Measurements from ENCODE around the gene PLCD1.
"Not testable (repeated sequence)": the region's sequence is repeated elsewhere in the genome, so short reads cannot be mapped to it uniquely, and the experiment has no call there.

Gene PLCD1

DNA sequence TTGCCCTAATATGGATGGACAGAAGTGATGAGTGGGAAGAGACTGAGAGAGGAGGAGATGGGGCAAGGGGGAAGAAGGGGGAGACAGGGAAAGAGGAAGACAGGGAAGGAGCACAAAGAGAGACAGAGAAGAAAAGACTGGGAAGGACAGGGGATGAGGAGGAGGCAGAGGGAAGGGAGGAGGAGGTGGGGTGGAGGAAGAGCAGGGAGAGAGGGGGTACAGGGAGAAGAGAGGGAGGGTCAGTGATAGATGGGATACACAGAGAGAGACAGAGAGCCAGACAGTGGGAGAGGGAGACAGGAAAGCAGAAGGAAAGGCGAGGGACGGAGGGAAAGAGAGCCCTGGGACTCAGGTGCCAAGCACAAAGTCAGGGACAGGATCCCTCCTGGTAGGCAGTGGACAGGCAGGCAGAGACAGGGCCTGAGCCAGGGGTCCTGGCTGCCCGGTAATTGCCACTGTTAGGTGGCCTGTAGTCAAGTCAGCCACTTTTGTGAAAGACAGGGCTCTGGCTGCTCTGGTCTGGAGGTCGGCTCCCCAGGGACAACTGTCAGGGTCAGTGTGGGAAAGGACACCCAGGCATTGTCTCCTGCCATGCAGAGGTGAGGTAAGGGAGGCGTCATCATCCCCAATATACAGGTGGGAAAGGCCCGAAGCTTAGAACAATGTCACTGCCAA, 29.1 kb downstream of the PLCD1 start:
- DNase-seq (ENCODE audit: low spot score), result no peak

GRCh38 chr3:37999836-38000235, 29.6 kb downstream of the PLCD1 start:
- DNase-seq (ENCODE audit: low spot score), result no peak

DNA sequence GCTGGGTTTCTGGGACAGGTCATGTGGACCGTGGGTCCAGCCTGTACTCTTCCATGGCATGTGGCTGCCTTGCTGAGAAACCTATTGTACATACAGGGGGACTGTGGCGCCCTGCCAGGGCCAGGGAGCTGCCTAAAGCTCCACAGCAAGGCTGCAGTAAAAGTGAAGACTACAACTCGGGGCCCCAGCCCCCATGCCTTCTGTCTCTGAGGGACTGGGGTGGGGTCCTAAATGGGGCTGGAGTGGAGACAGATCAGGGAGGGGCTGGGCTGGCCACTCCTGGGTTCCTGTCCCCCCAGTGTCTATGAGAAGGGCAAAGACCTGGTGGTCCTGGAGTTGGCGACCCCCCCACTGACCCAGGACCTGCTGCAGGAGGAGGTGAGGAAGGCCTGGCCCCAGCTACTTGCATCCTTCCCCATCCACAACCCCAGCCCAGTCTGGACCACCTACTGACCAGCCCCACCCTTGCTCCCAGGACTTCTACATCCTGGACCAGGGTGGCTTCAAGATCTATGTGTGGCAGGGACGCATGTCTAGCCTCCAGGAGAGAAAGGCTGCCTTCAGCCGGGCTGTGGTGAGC, 31.6 kb downstream of the PLCD1 start:
- no peak for DNase-seq (ENCODE audit: low spot score)

DNA sequence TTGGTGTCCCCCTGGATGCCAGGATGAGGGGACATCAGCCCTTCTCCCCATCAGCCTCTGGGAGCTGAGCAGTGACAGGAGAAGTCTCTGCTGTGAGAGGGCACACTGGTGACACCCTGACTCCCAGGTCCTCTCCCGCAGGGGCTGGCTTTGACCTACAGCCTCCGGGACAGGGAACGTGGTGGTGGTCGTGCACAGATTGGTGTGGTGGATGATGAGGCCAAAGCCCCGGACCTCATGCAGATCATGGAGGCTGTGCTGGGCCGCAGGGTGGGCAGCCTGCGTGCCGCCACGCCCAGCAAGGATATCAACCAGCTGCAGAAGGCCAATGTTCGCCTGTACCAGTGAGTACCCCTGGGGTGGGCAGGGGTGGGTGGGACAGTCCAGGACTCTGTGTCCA, 32.1 kb downstream of the PLCD1 start:
- DNase-seq (ENCODE audit: low spot score), result peak; percentile 65

- no peak for DNase-seq (ENCODE audit: low spot score)
Measured at GRCh38 chr3:37996785-37997301, 32.6 kb downstream of the PLCD1 start.

- no peak for DNase-seq (ENCODE audit: low spot score)
Measured at GRCh38 chr3:37995652-37996641, 33.5 kb downstream of the PLCD1 start.

GRCh38 chr3:37994639-37994972, 34.8 kb downstream of the PLCD1 start:
- no peak for DNase-seq (ENCODE audit: low spot score)

- DNase-seq (ENCODE audit: low spot score), result peak; percentile 87
Measured at GRCh38 chr3:37993820-37994638, 35.4 kb downstream of the PLCD1 start.

DNA sequence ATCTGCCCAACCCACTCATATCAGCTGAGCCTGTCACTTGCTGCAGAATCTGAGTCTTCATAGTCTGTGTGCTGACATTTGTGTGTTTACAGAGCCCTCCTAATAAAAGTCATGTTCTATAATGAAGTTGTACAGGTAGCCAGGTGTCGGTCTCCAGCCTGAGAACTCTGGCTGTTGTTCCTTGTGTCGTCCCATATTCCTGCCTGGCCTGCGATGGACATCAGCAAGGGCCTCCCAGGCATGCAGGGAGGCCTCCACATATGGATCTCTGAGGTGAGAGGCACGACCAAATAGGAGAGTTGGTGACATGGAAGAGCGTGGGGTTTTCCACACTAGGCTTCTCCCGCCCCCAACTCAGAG, 36.0 kb downstream of the PLCD1 start:
- DNase-seq (ENCODE audit: low spot score), result no peak

- DNase-seq (ENCODE audit: low spot score), result no peak
Measured at GRCh38 chr3:37993067-37993455, 36.4 kb downstream of the PLCD1 start.

DNA sequence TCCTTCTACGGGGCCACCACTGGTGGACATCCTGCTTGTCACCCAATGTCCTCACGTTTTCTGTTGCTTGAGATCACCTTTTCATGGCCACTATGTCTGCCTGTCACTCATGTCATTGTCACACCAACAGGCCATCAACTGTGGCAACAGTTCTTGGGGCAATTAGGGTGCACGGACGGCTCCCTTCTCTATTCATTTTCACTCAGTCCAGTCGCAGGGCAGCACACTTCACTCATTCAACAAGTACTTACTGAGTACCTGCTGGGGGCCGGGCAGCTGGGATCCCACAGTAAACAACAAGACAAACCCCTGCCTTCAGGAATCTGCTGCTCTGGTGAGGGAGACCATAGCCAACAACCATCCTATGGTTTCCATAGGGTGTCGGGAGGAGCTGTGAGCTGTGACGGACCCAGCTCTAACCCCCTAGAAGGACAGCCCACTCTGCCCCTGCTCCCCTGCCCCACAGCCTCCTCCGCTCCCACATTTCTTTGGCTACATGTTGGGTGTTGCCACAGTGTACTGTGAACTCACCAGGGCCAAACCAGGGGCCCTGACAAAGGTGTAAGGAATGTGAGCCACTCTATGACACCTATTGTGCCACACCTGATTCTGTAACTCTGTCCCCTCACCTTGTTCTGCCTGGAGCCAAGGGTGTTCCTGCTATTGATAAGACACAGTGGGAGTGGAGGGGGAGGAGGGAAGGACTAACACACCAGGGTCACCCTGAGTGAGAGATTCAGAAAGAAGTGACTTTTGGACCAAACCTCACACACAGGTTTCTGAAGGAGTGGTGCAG, 37.0 kb downstream of the PLCD1 start:
- no peak for DNase-seq (ENCODE audit: low spot score)

DNA sequence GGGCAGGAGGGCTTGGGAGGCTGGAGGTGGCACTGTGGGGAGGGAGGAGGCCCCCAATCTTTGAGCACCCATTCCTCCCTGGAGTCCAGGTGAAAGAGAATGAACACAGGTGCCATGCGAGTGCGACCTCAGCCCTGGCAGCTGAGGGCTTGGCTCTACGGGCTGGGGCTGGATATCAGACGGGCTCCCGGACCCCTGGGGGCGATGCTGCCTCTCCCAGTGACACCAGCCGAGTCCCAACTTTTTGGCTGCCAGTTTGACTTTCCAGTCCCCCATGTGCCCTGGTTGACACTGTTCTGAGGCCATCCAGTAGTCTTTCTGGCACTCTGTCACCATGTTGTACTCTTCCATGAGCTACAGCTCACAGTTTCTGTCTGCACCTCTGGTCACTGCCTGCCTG, 37.6 kb downstream of the PLCD1 start:
- DNase-seq (ENCODE audit: low spot score), result no peak

DNA sequence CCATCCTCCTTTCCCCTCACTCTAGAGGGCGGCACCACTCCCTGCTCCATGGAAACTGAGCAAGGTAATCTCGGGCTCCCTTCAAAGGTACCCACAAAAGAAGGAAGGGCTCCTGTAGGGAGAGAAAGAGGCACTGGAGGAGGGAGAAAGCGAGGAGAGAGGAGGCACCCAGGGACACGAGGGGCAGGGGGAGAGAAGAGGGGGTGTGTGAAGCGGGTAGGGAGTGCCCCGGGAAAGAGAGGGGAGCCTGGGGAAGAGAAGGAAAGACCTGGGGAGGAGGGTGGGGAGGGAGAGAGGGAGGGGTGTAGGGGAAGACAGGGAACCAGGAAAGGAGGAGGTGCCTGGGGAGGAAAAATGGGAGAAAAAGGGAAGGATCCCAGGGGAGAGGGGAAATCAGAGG, 38.3 kb downstream of the PLCD1 start:
- DNase-seq (ENCODE audit: low spot score), result no peak

- no peak for DNase-seq (ENCODE audit: low spot score)
Measured at GRCh38 chr3:37990527-37990926, 38.9 kb downstream of the PLCD1 start, which contains the start of gene VILL. Gene VILL, plus strand, starts transcription at chr3:37990786. Its CDS starts 2,887 bp downstream, at chr3:37993673.

DNA sequence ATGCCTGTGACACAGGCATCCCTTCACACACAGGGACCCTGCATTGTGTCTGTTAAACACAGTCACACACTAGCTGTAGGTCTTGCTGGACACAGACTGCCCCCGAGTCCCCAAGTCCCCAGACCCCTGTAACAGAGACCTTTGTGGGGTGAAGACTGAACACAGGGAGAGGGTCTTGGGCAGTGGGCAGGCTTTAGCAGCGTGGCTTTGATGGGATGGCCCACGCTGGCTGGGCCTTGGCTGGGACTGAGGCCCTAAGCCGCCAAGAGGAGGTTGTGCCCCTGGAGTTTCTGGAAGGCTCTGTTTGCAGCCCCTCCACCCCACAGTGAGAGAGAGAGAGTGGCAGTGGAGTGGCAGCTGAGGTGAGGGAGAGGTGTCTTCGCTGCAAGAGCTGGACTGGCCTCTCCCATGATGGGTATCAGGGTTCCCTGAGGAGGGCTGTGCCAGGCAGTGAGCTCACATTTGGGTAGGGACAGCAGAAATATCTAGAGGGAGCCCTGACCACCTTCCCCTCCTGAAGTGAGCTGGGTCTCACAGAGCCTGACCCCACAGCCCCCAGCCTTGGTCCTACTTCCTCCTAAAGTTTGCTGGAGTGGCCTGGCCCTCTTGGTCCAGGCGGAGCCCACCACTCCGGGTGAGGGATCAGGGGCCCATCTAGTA, 39.5 kb downstream of the PLCD1 start:
- peak; percentile 41 for DNase-seq (ENCODE audit: low spot score)

GRCh38 chr3:37988931-37989525, 40.4 kb downstream of the PLCD1 start:
- DNase-seq (ENCODE audit: low spot score), result peak; percentile 11

GRCh38 chr3:37988376-37988775, 41.1 kb downstream of the PLCD1 start:
- DNase-seq (ENCODE audit: low spot score), result not testable (repeated sequence)

DNA sequence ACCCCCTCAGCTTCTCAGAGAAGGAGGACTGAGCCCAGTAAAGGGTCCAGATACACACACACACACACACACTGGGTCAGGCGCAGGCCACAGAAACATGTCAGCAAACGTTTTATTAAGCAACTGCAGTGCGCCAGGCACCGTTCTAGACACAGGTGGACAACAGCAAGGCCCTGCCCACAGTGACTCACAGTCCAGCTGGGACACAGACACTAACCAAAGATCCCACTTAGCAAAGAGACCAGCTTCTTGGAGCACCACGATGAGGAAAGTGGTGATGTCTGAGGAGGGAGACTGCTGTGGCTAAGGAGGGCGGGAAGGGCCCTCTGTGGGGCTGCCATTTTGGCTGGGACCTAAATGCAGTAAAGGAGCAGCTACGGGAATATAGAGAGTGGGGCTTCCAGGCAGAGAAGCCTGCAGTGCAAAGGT, 41.7 kb downstream of the PLCD1 start:
- DNase-seq (ENCODE audit: low spot score), result peak; percentile 50

DNA sequence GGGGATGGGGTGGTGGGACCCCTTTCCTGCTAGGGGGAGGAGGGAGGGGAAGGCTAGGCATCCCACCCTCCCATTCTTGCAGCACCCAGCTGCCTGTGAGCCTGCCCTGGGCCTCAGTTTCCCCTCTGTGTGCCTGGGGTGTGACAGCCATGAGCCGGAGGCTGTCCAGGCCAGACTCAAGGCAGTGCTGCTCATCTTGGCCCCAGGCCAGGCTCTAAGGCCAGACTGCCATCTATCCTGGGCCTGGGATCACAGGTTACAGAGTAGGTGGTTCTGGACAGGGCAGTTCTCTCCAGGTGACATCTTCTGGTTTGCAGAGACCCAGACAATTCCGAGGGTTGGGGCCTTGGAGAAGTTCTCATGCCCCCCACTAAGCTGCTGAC, 42.1 kb downstream of the PLCD1 start:
- DNase-seq (ENCODE audit: low spot score), result no peak

Data from left forelimb (tissue), 1 donor.